ENCODE measurements around the gene OR8J1.
A peak's percentile ranks its signal among the peaks of the same experiment; 100 is the strongest.
"Not testable (repeated sequence)": the region's sequence is repeated elsewhere in the genome, so short reads cannot be mapped to it uniquely, and the experiment has no call there.

The OR8J1 gene

GRCh38 chr11:56375324-56375723, 21.2 kb downstream of the OR8J1 start, which contains the start of gene OR8U1:
OR8U1 (plus strand) TSS chr11:56375624; CDS start chr11:56375624, 0 bp downstream.
- no peak within 1 kb of the TSS for H3K27ac ChIP-seq
- TF ChIP-seq, protein P1, sequence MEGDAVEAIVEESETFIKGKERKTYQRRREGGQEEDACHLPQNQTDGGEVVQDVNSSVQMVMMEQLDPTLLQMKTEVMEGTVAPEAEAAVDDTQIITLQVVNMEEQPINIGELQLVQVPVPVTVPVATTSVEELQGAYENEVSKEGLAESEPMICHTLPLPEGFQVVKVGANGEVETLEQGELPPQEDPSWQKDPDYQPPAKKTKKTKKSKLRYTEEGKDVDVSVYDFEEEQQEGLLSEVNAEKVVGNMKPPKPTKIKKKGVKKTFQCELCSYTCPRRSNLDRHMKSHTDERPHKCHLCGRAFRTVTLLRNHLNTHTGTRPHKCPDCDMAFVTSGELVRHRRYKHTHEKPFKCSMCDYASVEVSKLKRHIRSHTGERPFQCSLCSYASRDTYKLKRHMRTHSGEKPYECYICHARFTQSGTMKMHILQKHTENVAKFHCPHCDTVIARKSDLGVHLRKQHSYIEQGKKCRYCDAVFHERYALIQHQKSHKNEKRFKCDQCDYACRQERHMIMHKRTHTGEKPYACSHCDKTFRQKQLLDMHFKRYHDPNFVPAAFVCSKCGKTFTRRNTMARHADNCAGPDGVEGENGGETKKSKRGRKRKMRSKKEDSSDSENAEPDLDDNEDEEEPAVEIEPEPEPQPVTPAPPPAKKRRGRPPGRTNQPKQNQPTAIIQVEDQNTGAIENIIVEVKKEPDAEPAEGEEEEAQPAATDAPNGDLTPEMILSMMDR (conservative IDR thresholded peaks at IDR 0.05), result no peak

DNA sequence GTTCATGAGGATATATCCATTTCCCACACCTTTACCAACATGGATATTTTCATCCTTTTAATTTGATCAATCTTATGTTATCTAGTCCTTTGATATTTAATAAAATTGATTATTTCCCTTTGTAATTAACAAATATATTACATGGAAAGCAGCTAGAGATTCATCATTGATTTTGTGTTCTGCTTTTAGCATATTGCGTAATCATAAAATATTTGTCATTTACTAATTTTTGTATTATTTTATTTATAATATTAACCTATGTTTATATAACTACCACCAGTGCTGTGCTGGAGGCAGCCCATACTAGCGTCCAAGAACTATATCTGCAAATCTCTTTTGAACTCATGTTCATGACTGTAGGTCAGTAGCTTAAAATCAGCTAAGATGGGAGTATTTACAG, 26.0 kb downstream of the OR8J1 start:
- TF ChIP-seq, protein P1 (conservative IDR thresholded peaks at IDR 0.05), result no peak
- H3K27ac ChIP-seq, result no peak overlapping the region

DNA sequence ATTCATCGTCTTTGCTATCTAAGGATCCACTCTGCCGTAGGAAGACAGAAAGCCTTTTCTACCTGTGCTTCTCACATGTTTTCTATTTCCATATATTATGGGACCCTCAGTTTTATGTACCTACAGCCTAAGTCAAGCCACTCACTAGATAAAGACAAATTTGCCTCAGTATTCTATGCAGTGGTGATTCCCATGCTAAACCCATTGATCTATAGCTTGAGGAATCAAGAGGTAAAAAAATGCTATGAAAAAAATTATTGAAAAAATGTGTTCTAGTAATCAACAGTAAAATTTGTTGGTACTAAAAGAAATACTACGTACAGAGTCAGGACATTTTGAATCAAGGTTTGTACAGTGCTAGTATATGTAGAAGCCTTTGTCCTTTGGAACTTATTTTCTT, 40.3 kb downstream of the OR8J1 start:
- TF ChIP-seq, protein P1 (conservative IDR thresholded peaks at IDR 0.05), result no peak
- H3K27ac ChIP-seq, result no peak overlapping the region

DNA sequence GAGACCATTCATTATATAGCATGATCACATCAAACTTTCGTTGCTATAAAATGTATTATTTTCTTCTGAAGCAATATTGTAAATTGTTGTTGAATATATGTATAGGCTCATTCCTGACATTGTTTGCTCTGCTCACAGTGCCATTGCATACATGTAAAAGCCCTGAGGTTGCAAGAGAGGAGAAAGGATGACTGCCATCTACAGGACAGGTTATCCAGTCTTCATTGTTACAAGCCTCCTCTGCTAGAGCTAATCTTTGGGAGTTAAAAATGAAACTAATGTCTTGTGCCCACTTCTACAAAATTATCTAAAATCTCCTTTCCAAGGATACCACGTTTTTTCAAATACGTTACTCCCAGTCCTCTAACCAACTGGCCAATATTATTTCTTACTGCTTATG, 42.0 kb downstream of the OR8J1 start:
- TF ChIP-seq, protein P1 (conservative IDR thresholded peaks at IDR 0.05), result peak; percentile 31; the same call in 1 of the 2 replicates
- no peak overlapping the region for H3K27ac ChIP-seq

DNA sequence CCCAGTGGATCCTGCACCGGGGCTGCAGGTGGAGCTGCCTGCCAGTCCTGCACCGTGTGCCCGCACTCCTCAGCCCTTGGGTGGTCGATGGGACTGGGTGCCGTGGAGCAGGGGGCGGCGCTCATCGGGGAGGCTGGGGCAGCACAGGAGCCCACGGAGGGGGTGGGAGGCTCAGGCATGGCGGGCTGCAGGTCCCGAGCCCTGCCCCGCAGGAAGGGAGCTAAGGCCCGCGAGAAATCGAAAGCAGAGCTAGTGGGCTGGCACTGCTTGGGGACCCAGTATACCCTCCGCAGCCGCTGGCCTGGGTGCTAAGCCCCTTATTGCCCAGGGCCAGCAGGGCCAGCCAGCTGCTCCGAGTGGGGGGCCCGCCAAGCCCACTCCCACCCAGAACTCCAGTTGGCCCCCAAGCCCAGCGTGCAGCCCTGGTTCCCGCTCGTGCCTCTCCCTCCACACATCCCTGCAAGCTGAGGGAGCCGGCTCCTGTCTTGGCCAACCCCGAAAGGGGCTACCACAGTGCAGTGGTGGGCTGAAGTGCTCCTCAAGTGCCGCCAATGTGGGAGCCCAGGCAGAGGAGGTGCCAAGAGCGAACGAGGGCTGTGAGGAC, 47.9 kb downstream of the OR8J1 start:
- not testable (repeated sequence) for H3K27ac ChIP-seq

DNA sequence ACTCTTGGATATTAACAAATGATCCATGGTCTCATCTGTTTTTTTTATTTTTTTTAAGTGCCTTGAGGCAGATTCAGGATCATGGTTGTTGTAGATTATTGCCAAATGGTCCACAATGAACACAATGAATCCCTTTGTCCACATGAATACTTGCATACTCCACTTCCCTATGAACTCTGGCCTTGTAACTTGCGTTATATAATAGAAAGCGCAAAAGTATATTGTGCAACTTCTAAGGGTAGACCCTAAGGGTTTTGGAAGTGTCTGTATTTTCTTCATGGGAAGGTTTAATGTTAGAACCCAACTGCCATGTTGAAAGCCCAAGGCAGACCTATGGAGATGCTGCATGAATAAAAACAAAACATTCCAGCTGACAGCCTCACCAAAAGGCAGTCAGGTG, 50.3 kb downstream of the OR8J1 start:
- H3K27ac ChIP-seq, result no peak overlapping the region
- TF ChIP-seq, protein P1 (conservative IDR thresholded peaks at IDR 0.05), result no peak

GRCh38 chr11:56410801-56411200, 56.7 kb downstream of the OR8J1 start:
- TF ChIP-seq, protein P1 (conservative IDR thresholded peaks at IDR 0.05), result no peak
- no peak overlapping the region for H3K27ac ChIP-seq
